ENCODE measurements around the gene C4A.

- TF ChIP-seq CTCF (IDR thresholded peaks at IDR 0.05) (no peak), POLR2AphosphoS5 (IDR thresholded peaks at IDR 0.05) (no peak)
These were observed 15.4 kb upstream of the C4A start for GRCh38 chr6:31966506-31966905.

All from suprapubic skin (tissue), 3 donors.